A549 (cell line): ENCODE data around the gene VSIG4. TPM values are rescaled to one million over a fixed set of nuclear protein-coding genes. Genes with fewer than 3 reads are reported as not detected.

ENCODE experiments used
- ATAC-seq, 2 experiments: fragments of 200-7000 bp in 1 of 2; fragments of >200 bp in 1 of 2; cut with Nextera tagmentation in 1 of 2; cut with Tn5 transposase in 1 of 2; 3 replicates each; pipeline versions ENCODE4 v1.8.0 to v1.9.1; 2018 to 2020; ENCODE audit warnings: mild to moderate bottlenecking in 1 of 2, moderate library complexity in 1 of 2
- CTCF ChIA-PET: fragments of 300-600 bp; sonication (Branson Sonifier 250); formaldehyde crosslinking; extraction: SDS; loops from one replicate; lab custom pipeline; 2021; ENCODE audit warnings: antibody characterized with exemption, inconsistent platforms; lab: Yijun Ruan, JAX
- POLR2A ChIA-PET: fragments of 350-600 bp; formaldehyde crosslinking; extraction: SDS; loops from one replicate; lab custom pipeline; 2021; ENCODE audit warnings: antibody characterized with exemption, inconsistent platforms; lab: Yijun Ruan, JAX
- DNase-seq, 2 experiments: peaks; one replicate each; pipeline versions ENCODE4 v3.0.0 to v3.0.0-alpha.2; 2011 to 2016; ENCODE audit warnings: low read depth in 1 of 2, low spot score in 1 of 2
- FAIRE-seq: peaks from 2 replicates; lab custom pipeline; 2011; peaks lifted over from hg19 to GRCh38; lab: Jason Lieb, UNC
- H3K27ac ChIP-seq, 2 experiments: fragments of >200 bp; sonication (Bioruptor Twin); formaldehyde crosslinking; 3 replicates each; pipeline ENCODE4 v1.5.1; 2016 to 2017
- H3K4me1 ChIP-seq: fragments of >200 bp; sonication (Bioruptor Twin); formaldehyde crosslinking; 3 replicates; pipeline ENCODE4 v1.6.1; 2016
- H3K4me2 ChIP-seq: fragments of >200 bp; sonication (Bioruptor Twin); formaldehyde crosslinking; 3 replicates; pipeline ENCODE4 v1.6.1; 2016
- H3K4me3 ChIP-seq: fragments of >200 bp; sonication (Bioruptor Twin); formaldehyde crosslinking; 3 replicates; pipeline ENCODE4 v1.5.1; 2016
- H3K9me3 ChIP-seq: fragments of >200 bp; sonication (Bioruptor Twin); formaldehyde crosslinking; 3 replicates; pipeline ENCODE4 v1.6.1; 2016
- CHD4 ChIP-seq: fragments of 200-600 bp; sonication (generic); IDR thresholded peaks from 2 replicates; pipeline ENCODE4 v1.6.1; 2016; ENCODE audit warnings: antibody characterized with exemption, mild to moderate bottlenecking, borderline replicate concordance
- ELK1 ChIP-seq: fragments of 150-350 bp; IDR thresholded peaks from 2 replicates; pipeline ENCODE4 v1.6.1; 2014; ENCODE audit warnings: low read depth, mild to moderate bottlenecking, low read length
- FOSB ChIP-seq: fragments of 250-450 bp; sonication (Bioruptor Pico); IDR thresholded peaks from 2 replicates; pipeline ENCODE4 v1.5.0; 2020; ENCODE audit warnings: mild to moderate bottlenecking, moderate library complexity
- HDAC2 ChIP-seq: fragments of 200-600 bp; sonication (generic); IDR thresholded peaks from 2 replicates; pipeline ENCODE4 v1.6.1; 2016
- HOXB13 ChIP-seq: fragments of 250-450 bp; sonication (Bioruptor Pico); IDR thresholded peaks from 2 replicates; pipeline ENCODE4 v1.5.0; 2020; ENCODE audit warnings: low read depth, mild to moderate bottlenecking, moderate library complexity
- JUN ChIP-seq, 2 experiments: fragments of >200 bp; sonication (Bioruptor Twin); formaldehyde crosslinking; IDR thresholded peaks; 2 replicates in 1 of 2; 3 replicates in 1 of 2; pipeline ENCODE4 v1.6.1; 2016 to 2017
- MAX ChIP-seq: IDR thresholded peaks from 2 replicates; pipeline ENCODE4 v1.6.1; 2012
- MYC ChIP-seq: IDR thresholded peaks from 2 replicates; pipeline ENCODE4 v1.6.1; 2012; ENCODE audit warnings: mild to moderate bottlenecking, inconsistent platforms, low read length, improper control_type of control experiment, borderline replicate concordance
- PBX3 ChIP-seq: IDR thresholded peaks from 2 replicates; pipeline ENCODE4 v1.6.1; 2012
- RARB ChIP-seq: fragments of 250-450 bp; sonication (Bioruptor Pico); IDR thresholded peaks from 2 replicates; pipeline ENCODE4 v1.8.0; 2021; ENCODE audit warnings: mild to moderate bottlenecking, moderate library complexity
- REST ChIP-seq: fragments of 200-600 bp; sonication (generic); IDR thresholded peaks from 2 replicates; pipeline ENCODE4 v1.6.1; 2016; ENCODE audit warnings: antibody characterized with exemption, mild to moderate bottlenecking, moderate library complexity
- RNF2 ChIP-seq: fragments of 200-600 bp; sonication (generic); IDR thresholded peaks from 2 replicates; pipeline ENCODE4 v1.6.1; 2016; ENCODE audit warnings: low read depth, mild to moderate bottlenecking, antibody characterized with exemption, moderate library complexity, borderline replicate concordance
- SREBF2 ChIP-seq: fragments of 450-650 bp; IDR thresholded peaks from 2 replicates; pipeline ENCODE4 v1.6.1; 2014; ENCODE audit warnings: mild to moderate bottlenecking, moderate library complexity
- WGBS: methylation state at CpG from one replicate; pipeline ENCODE4 v1.1.6; 2017; ENCODE audit errors: missing lambda C conversion rate; 5-methylcytosine and 5-hydroxymethylcytosine counted together
- polyA plus RNA-seq, 4 experiments: library from polyadenylated mRNA; depleted of rRNA in 3 of 4; stranded (reverse); fragments of >200 nt; fragmentation: RNase III in 1 of 4; extraction: RNeasy Plus Mini Kit Qiagen cat#74134 plus additional on column Dnase treatment in 1 of 4; gene quantifications; 2 replicates in 3 of 4; 3 replicates in 1 of 4; pipeline ENCODE4 v1.2.3, GENCODE V29; 2011 to 2017

VSIG4 gene
- polyA plus RNA-seq, 2 of the 4 experiments (the other 2 are of a cell fraction), result not detected

- POLR2A ChIA-PET, result no interaction called here
- Histone ChIP-seq H3K4me3 (no peak overlapping the region), H3K9me3 (no peaks in the 10 kb centered on the region), H3K4me1 (no peaks in the 10 kb centered on the region), H3K27ac (no peak overlapping the region), H3K4me2 (no peak overlapping the region)
- no peak for TF ChIP-seq CHD4
- no peak for TF ChIP-seq PBX3
- no peak for TF ChIP-seq REST
- TF ChIP-seq RNF2, result no peak
- no peak for TF ChIP-seq HOXB13 (CRISPR knock-in tag)
- no peak for TF ChIP-seq SREBF2
- TF ChIP-seq FOSB (CRISPR knock-in tag), result no peak
- TF ChIP-seq RARB (CRISPR knock-in tag), result no peak
- 0% methylated on average over 2 of the region's 2 CpGs for whole genome bisulfite sequencing
- DNase-seq (no peak), FAIRE-seq (no peak), ATAC-seq (no peak)
- CTCF ChIA-PET, result no interaction called here
Observed at GRCh38 chrX:66014084-66014483, 25.8 kb downstream of the VSIG4 start.

- Histone ChIP-seq H3K4me3 (no peak overlapping the region), H3K4me1 (no peaks in the 10 kb centered on the region), H3K4me2 (no peak overlapping the region), H3K27ac (no peak overlapping the region), H3K9me3 (no peaks in the 10 kb centered on the region)
- ChIA-PET POLR2A (no interaction called here), CTCF (no interaction called here)
- TF ChIP-seq HDAC2 (no peak), MYC (no peak)
- 17% methylated on average over 5 of the region's 5 CpGs for WGBS
- ATAC-seq (no peak), FAIRE-seq (no peak), DNase-seq (no peak)
Observed at GRCh38 chrX:66013194-66013816, 26.6 kb downstream of the VSIG4 start.

- ChIA-PET POLR2A (no interaction called here), CTCF (no interaction called here)
- no peak overlapping the region for H3K4me2 ChIP-seq
- no peaks in the 10 kb centered on the region for H3K9me3 ChIP-seq
- no peak for ATAC-seq
- no peak for TF ChIP-seq JUN (IDR thresholded peaks at IDR 0.05)
- TF ChIP-seq MYC, result no peak
- no peak for TF ChIP-seq MAX
- TF ChIP-seq ELK1, result no peak
- FAIRE-seq, result no peak
- H3K27ac ChIP-seq, result no peak overlapping the region
- no peak overlapping the region for H3K4me3 ChIP-seq
- no peak for DNase-seq
- H3K4me1 ChIP-seq, result no peaks in the 10 kb centered on the region
- WGBS, result 50% methylated on average over 1 of the region's 1 CpG
Observed at GRCh38 chrX:66012094-66012534, 27.8 kb downstream of the VSIG4 start.
